Stimulated activated CD4-positive, alpha-beta T cell treated with anti-CD3 and anti-CD28 coated beads, Interleukin-15, amount 100 ng/mL, for 24 hours (primary cell): ENCODE results near the gene FGF14.
"Not testable (repeated sequence)": the region's sequence is repeated elsewhere in the genome, so short reads cannot be mapped to it uniquely, and the experiment has no call there.

Experiments
- DNase-seq: peaks from one replicate; pipeline ENCODE4 v3.0.0-alpha.2; 2020

Gene FGF14

GRCh38 chr13:102117175-102117831 is 284.5 kb downstream of the FGF14 start:
- no peak for DNase-seq

- DNase-seq, result no peak
Measured at GRCh38 chr13:102103469-102103868, 298.4 kb downstream of the FGF14 start.

- no peak for DNase-seq
Measured at GRCh38 chr13:102100234-102100633, 301.6 kb downstream of the FGF14 start.

- no peak for DNase-seq
Measured at GRCh38 chr13:102097708-102098107, 304.1 kb downstream of the FGF14 start.

GRCh38 chr13:102093288-102093687 is 308.6 kb downstream of the FGF14 start:
- DNase-seq, result not testable (repeated sequence)

- no peak for DNase-seq
Measured at GRCh38 chr13:102091231-102091630, 310.6 kb downstream of the FGF14 start.

- DNase-seq, result no peak
Measured at GRCh38 chr13:102090532-102090931, 311.3 kb downstream of the FGF14 start.

- DNase-seq, result no peak
Measured at GRCh38 chr13:102089722-102090121, 312.1 kb downstream of the FGF14 start.

- no peak for DNase-seq
Measured at GRCh38 chr13:102089177-102089576, 312.7 kb downstream of the FGF14 start.

GRCh38 chr13:102073251-102073650 is 328.6 kb downstream of the FGF14 start:
- DNase-seq, result no peak

GRCh38 chr13:102071711-102072110 is 330.1 kb downstream of the FGF14 start:
- no peak for DNase-seq

- DNase-seq, result not testable (repeated sequence)
Measured at GRCh38 chr13:102068323-102068722, 333.5 kb downstream of the FGF14 start.

GRCh38 chr13:102055090-102055779 is 346.6 kb downstream of the FGF14 start:
- no peak for DNase-seq

- DNase-seq, result no peak
Measured at GRCh38 chr13:102049853-102050252, 352.0 kb downstream of the FGF14 start.

- no peak for DNase-seq
Measured at GRCh38 chr13:102045731-102046130, 356.1 kb downstream of the FGF14 start.

GRCh38 chr13:102042746-102043145 is 359.1 kb downstream of the FGF14 start:
- no peak for DNase-seq

- no peak for DNase-seq
Measured at GRCh38 chr13:102041544-102041943, 360.3 kb downstream of the FGF14 start.

GRCh38 chr13:102040812-102041211 is 361.0 kb downstream of the FGF14 start:
- no peak for DNase-seq

GRCh38 chr13:102039264-102039663 is 362.6 kb downstream of the FGF14 start:
- no peak for DNase-seq

- DNase-seq, result no peak
Measured at GRCh38 chr13:102038787-102039186, 363.1 kb downstream of the FGF14 start.

- DNase-seq, result no peak
Measured at GRCh38 chr13:102035969-102036368, 365.9 kb downstream of the FGF14 start.

GRCh38 chr13:102033857-102034331 is 368.0 kb downstream of the FGF14 start:
- DNase-seq, result no peak

GRCh38 chr13:102033386-102033785 is 368.5 kb downstream of the FGF14 start:
- no peak for DNase-seq

- DNase-seq, result no peak
Measured at GRCh38 chr13:102028868-102029267, 373.0 kb downstream of the FGF14 start.

GRCh38 chr13:102028206-102028605 is 373.6 kb downstream of the FGF14 start:
- no peak for DNase-seq
